Hematopoietic multipotent progenitor cell treated with erythropoietin and hydrocortisone succinate and interleukin-3 and kit ligand, for 6 days (in vitro differentiated cells): ENCODE data around the gene DAP.

Experiments used
- DNase-seq: peaks from one replicate; pipeline ENCODE4 v3.0.0-alpha.2; 2015

DAP gene

GRCh38 chr5:10688651-10689171 is 72.3 kb downstream of the DAP start:
- DNase-seq = no peak

- DNase-seq = no peak
Observed at GRCh38 chr5:10686890-10687289, 74.1 kb downstream of the DAP start.

DNA sequence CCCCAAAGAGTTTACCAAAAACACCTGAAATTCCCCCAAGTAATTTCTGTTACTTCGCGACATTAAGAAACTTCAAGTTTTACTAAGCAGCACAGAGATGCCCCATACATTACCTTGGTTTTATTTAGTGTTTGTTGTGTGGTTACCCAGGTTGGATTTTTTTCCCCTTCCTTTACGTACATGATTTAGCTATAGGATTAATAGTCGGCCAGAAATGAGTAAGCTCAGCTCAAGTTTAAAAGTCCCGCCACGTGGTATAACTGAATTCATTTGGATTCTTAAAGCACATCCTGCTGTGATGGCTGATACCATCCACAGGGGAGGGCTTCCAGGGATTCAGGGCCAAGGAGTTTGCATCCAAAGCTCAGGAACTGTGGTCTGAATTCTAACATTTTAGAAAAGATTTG is 75.9 kb downstream of the DAP start:
- no peak for DNase-seq

- DNase-seq = no peak
Observed at GRCh38 chr5:10684303-10685086, 76.5 kb downstream of the DAP start.

DNA sequence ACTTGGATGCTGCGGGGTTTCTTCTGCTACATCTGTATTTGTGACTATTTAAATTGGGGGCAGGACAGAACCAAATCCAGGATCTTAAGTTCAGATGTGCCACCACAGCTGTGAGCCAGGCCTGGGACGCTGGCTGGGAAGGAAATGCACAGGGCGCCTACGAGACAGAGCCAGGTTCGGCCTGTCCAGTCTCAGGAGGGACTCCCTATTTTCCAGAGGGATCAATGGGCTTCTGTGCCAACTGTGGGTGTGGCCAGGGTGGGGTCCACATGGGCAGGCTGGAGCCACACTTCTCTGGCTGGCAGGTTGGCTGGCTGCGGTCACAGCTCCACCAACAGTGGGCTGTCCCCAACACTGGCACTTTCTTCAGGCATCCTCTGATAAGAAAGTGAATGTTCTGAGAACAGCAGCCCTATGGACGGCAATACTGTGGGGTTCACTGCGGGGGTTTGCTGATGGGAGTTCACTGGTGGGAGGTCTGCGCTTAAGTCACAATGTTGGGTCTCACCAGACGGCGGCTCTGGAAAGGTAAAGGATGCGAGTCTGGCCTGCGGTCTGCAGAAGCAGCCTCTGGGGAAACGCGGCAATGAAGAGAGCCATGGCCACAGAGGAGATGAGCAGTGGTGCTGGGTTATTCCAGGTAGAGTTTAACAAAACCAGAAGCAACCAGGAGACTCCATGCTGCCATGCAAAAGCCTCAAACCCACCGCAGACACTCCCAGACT is 78.1 kb downstream of the DAP start:
- peak; percentile 21 for DNase-seq

GRCh38 chr5:10681731-10682679 is 79.0 kb downstream of the DAP start:
- peak; percentile 9 for DNase-seq

DNA sequence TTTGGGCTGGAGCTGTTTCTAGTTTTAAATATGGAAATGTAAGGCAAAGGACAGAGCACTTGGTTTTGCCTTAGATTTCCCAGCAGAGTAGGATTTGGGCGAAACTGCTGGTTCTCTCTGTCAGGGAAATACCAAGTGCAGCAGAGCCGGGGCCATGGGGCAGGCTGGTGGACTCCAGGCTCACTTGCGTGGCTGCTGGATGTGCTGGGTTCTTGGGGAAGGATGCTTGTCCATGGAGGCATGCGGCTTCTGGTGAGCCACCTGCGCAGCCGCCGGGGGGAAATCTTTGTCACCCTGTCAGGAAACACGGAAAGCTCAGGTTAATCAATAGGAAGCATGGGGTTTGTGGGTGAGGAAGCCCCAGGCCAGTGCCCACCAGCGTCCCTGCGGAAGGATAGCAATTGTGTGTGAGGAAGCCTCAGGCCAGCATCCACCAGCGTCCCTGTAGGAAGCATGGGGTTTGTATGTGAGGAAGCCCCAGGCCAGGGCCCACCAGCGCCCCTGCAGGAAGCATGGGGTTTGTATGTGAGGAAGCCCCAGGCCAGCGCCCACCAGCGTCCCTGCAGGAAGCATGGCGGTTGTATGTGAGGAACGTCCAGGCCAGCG is 80.1 kb downstream of the DAP start:
- no peak for DNase-seq

DNA sequence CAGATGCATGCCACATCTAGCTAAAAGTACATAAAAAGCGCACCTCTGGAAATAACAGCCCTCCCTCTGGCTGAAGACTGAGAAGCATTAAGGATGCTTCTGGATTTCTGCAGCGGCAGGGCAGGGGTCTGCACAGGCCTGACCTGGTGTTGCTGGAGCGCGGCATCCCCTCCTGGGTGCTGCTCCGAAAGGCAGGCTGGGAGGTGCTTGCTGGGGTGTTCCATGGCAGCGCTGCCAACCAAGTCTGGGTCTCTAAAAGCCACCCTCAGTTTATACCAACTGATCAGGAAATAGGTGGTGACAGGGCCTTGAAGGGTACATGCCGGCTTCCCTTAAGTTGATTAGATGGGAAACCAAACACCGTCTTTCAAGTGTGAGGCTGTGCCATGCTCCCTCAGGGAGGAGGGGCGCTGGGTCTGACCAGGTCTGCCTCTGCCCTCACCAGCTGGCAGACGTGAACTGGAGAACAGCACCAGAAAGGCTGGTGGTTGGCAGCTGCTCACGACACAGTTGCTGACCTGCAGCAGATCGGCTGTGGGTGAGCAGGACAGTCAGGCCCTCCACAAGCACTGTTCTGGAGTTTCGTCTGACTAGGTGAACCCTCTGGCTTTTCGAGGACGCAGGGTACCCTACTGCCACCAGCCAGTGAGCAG is 81.6 kb downstream of the DAP start:
- DNase-seq = no peak

- no peak for DNase-seq
Observed at GRCh38 chr5:10678244-10678643, 82.8 kb downstream of the DAP start.

DNA sequence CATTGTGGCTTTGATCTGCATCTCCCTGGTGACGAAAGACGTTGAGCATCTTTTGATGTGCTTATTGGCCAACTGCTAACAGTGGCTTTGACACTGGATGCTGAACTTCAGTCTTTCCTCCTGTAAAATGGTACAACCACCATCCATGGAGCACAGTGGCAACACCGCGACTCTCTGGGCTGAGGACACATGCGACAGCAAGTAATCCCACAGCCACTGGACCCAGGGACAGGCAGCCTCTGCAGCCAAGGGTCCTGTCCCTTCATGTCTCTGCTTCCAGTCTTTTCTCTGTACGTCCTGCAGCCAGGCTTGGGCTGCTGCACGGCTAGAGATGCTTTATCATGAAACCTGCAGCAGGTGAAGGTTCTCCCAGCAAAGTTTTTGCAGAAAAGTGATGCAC is 83.5 kb downstream of the DAP start:
- no peak for DNase-seq

- DNase-seq = no peak
Observed at GRCh38 chr5:10676946-10677345, 84.1 kb downstream of the DAP start.

- no peak for DNase-seq
Observed at GRCh38 chr5:10676224-10676623, 84.8 kb downstream of the DAP start.

- DNase-seq = no peak
Observed at GRCh38 chr5:10675177-10675700, 85.8 kb downstream of the DAP start.

DNA sequence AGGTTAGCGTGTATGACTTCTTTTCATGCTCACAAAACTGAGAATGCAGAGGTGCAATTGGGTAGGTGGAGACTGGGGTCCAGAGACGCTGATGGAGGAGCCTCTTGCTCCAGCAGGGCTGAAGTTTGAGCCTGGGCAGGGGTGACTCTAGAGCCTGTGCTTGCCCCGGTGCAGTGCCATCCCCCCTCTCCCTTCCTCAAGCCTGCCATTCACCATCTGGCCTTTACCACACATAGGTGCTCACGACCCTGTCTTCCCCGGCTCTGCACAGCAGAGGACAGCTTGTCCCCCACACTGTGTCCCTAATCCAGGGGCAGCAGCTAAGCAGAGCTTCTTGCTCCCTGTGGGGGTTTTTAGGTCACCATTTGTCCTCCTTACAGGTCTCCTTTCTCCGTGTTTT is 86.5 kb downstream of the DAP start:
- DNase-seq = no peak

GRCh38 chr5:10674096-10674495 is 86.9 kb downstream of the DAP start:
- DNase-seq = no peak

DNA sequence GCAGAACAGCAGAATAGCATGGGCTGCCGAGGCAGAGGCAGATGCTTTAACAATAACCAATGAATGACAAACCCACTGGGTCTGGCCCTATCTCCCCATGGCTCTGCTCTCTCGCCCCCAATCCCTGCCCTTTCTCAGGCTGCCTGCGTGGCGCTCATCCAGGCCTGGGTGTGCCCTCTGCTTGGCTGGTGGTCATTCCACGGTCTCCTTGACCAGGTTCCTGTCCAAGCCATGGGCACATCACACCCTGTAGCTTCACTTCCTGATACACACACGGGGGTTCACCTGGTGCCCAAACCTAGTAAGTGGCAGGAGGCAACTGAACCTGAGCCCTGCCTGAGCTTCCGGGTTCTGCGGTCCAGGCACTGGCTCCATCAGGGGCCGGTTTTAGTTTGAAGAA is 87.6 kb downstream of the DAP start:
- no peak for DNase-seq

DNA sequence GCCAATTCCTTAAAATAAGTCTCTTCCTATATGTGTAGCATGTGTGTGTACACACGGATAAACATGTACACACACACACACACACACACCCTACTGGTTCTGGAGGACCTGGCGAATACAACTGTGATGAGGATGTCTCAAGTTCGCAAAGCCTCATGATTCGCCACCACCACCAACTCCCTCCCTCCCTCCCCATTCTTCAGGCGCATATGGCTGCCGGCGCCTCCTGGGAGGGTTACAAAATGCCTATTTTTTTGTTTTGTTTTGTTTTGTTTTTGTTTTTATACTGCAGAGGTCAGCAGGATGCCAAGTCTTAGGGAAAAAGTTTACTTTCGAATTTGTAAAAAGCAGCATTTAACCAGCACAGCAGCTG is 88.0 kb downstream of the DAP start:
- no peak for DNase-seq

GRCh38 chr5:10672146-10673016 is 88.7 kb downstream of the DAP start:
- no peak for DNase-seq

- no peak for DNase-seq
Observed at GRCh38 chr5:10671041-10672008, 89.7 kb downstream of the DAP start.

DNA sequence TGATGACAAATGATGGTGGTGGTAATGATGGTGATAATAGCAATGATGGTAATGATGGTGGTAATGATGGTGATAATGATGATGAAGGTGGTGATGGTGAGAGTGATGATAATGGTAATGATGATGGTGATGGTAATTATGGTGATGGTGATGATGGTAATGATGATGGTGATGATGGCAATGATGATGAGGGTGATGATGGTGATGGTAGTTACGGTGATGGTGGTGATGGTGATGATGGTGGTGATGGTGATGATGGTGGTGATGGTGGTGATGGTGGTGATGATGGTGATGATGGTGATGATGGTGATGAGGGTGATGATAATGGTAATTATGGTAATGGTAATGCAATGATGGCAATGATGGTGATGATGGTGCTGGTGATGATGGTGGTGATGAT is 91.1 kb downstream of the DAP start:
- no peak for DNase-seq
